Spleen (tissue), 11 donors: ENCODE measurements around the gene SIPA1L3. TPM values are rescaled to one million over a fixed set of nuclear protein-coding genes. Genes with fewer than 3 reads are reported as not detected.
"Not testable (repeated sequence)": the region's sequence is repeated elsewhere in the genome, so short reads cannot be mapped to it uniquely, and the experiment has no call there.

Experiments
- DNase-seq: peaks from one replicate; pipeline ENCODE4 v3.0.0-alpha.2; 2020
- H3K27ac ChIP-seq, 8 donors: fragments of 200-600 bp; sonication (generic) in 7 of 8; 1 replicate in 4 of 8; 2 replicates in 4 of 8; pipeline versions ENCODE4 v1.5.0 to v1.8.0; 2016 to 2021; ENCODE audit warnings: inconsistent platforms in 4 of 8, mild to moderate bottlenecking in 4 of 8, moderate library complexity in 1 of 8
- H3K27me3 ChIP-seq, 7 donors: fragments of 200-600 bp; sonication (generic) in 6 of 7; replicated peaks in 1 of 7; 1 replicate in 4 of 7; 2 replicates in 3 of 7; pipeline versions ENCODE4 v1.5.0 to v1.8.0; 2016 to 2021; ENCODE audit warnings: inconsistent platforms in 3 of 7, mild to moderate bottlenecking in 1 of 7
- H3K36me3 ChIP-seq, 6 donors: fragments of 200-600 bp; sonication (generic) in 5 of 6; 1 replicate in 4 of 6; 2 replicates in 2 of 6; pipeline versions ENCODE4 v1.5.0 to v1.8.0; 2016 to 2021; ENCODE audit warnings: inconsistent platforms in 2 of 6
- H3K4me1 ChIP-seq, 6 donors: fragments of 200-600 bp; sonication (generic) in 5 of 6; 1 replicate in 3 of 6; 2 replicates in 3 of 6; pipeline versions ENCODE4 v1.5.0 to v1.8.0; 2016 to 2021; ENCODE audit warnings: inconsistent platforms in 3 of 6
- H3K4me3 ChIP-seq, 8 donors: fragments of 200-600 bp; sonication (generic) in 7 of 8; 1 replicate in 4 of 8; 2 replicates in 4 of 8; pipeline versions ENCODE4 v1.5.0 to v1.8.0; 2016 to 2021; ENCODE audit warnings: inconsistent platforms in 4 of 8, mild to moderate bottlenecking in 4 of 8, moderate library complexity in 2 of 8
- H3K9me3 ChIP-seq, 8 donors: fragments of 200-600 bp; sonication (generic) in 7 of 8; 1 replicate in 4 of 8; 2 replicates in 4 of 8; pipeline versions ENCODE4 v1.5.0 to v1.8.0; 2016 to 2021; ENCODE audit warnings: inconsistent platforms in 4 of 8
- POLR2A ChIP-seq, 3 donors: fragments of 450-650 bp; IDR thresholded peaks; one replicate each; pipeline ENCODE4 v1.5.1; 2017; ENCODE audit warnings: antibody characterized with exemption in 3 of 3, mild to moderate bottlenecking in 1 of 3
- POLR2AphosphoS5 ChIP-seq, 3 donors: sonication (generic); formaldehyde crosslinking; IDR thresholded peaks; one replicate each; pipeline ENCODE4 v1.5.1; 2017; ENCODE audit warnings: antibody characterized with exemption in 3 of 3
- WGBS, 5 donors: extraction: QIAGEN DNeasy Blood & Tissue Kit in 3 of 5; methylation state at CpG; one replicate each; pipeline versions ENCODE4 v1.1.5 to v1.1.7; 2013 to 2018; 5-methylcytosine and 5-hydroxymethylcytosine counted together
- intact Hi-C: fragments of 100-400 bp; cut with DNase I; formaldehyde crosslinking; loops from one replicate; pipeline ENCODE4 v1.15.0; 2023; ENCODE audit warnings: low total_unique reads
- polyA plus RNA-seq, 3 donors: library from polyadenylated mRNA; stranded (reverse); fragments of 200-250 nt; gene quantifications; one replicate each; pipeline ENCODE4 v1.2.1, GENCODE V29; 2013
- total RNA-seq, 7 donors: library from RNA; depleted of rRNA in 3 of 7; stranded (reverse); fragments of >200 nt in 3 of 7; fragmentation: NEBNext Ultra II Directional in 4 of 7; extraction: Animal tissue kit (Norgen Biotek cat#: 25700) in 4 of 7; gene quantifications; one replicate each; pipeline versions ENCODE4 v1.1.0 to v1.2.1, GENCODE V29; 2016 to 2021
- TF ChIP-seq, protein P1 (sequence below), 11 experiments: fragments of 200-600 bp in 7 of 11; fragments of 450-650 bp in 4 of 11; sonication (generic) in 4 of 11; IDR thresholded peaks in 8 of 11; conservative IDR thresholded peaks in 3 of 11; 1 replicate in 7 of 11; 2 replicates in 4 of 11; pipeline versions ENCODE4 v1.4.0 to v1.8.0; 2016 to 2021; ENCODE audit warnings: antibody characterized with exemption in 11 of 11, inconsistent platforms in 4 of 11, mild to moderate bottlenecking in 1 of 11
- donor health status: healthy with polysubstance abuse.
- donor health status: DM: no; HTN: no; CAD: no; lungs with moderate emphysema.
- donor health status: DM: no; HTN: no; CAD: no.
- donor health status: Bipolar disorder and iron deficiency.
- donor health status: healthy.
- donor health status: DM: no; HTN: no; CAD: no.
- donor health status: DM: yes; HTN: yes; CAD: no.

SIPA1L3 gene
- total and polyA plus RNA-seq, 10 donors: 5.4 to 62.6 (median 40.3) TPM

DNA sequence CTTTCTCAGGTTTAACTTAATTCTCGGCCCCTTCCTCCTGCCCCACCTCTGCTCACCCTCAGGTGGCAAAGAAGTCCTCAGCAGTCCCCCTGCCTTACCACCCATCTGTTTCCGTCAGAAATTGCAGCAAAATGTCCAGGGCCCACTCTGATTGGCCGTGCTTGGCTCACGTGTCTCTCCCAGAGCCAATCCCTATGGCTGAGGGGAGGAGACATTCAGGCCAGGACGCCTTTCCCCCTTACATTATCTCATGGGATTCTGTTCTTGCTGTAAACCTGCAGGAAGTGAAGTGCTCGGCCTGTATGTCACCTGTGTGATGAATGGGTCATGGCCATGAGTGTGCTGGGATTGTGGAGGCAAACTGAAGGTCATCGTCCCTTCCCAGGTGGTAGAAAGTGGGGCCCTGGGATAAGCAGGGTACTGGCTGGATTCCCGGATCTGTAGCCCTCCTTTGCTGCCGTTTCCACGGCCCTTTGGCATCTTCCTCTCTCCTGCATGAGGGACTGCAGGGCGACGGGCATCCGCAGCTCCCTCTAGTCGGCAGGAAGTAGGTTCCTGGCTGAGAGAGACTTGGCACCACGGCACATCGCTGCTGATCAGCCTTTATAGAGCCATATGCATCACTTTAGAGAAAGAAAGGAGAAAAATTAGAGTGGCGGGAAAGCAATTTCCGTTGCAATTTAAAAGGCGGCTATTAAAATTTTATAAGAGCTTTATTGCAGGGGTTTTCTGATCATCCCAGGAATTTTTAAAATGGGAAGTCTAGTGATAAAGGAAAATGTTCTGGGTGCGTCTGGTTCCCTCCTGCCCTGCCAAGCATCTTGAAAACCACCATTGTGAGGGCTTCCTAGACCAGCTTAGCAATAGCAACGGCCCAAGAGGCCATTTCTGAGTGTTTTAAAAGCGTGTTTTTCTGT, 118.2 kb downstream of the SIPA1L3 start:
- peaks cover 0 to 77% (median 37%) of the 10 kb centered on the region in 6 donors for H3K4me1 ChIP-seq
- peak; percentile 67 for DNase-seq
- peaks cover 0 to 13% (median 6%) of the 10 kb centered on the region in 6 donors for H3K36me3 ChIP-seq
- no peaks in the 10 kb centered on the region for H3K27me3 ChIP-seq
- intact Hi-C loops: no loop called here
- no peaks in the 10 kb centered on the region for H3K9me3 ChIP-seq
- peak in 1 of 3 donors; percentile 23 for TF ChIP-seq POLR2AphosphoS5 (IDR thresholded peaks at IDR 0.05)
- TF ChIP-seq, protein P1, sequence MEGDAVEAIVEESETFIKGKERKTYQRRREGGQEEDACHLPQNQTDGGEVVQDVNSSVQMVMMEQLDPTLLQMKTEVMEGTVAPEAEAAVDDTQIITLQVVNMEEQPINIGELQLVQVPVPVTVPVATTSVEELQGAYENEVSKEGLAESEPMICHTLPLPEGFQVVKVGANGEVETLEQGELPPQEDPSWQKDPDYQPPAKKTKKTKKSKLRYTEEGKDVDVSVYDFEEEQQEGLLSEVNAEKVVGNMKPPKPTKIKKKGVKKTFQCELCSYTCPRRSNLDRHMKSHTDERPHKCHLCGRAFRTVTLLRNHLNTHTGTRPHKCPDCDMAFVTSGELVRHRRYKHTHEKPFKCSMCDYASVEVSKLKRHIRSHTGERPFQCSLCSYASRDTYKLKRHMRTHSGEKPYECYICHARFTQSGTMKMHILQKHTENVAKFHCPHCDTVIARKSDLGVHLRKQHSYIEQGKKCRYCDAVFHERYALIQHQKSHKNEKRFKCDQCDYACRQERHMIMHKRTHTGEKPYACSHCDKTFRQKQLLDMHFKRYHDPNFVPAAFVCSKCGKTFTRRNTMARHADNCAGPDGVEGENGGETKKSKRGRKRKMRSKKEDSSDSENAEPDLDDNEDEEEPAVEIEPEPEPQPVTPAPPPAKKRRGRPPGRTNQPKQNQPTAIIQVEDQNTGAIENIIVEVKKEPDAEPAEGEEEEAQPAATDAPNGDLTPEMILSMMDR (IDR thresholded peaks at IDR 0.05 in 8 of 11, conservative IDR thresholded peaks at IDR 0.05 in 3 of 11): no peak
- H3K4me3 ChIP-seq: no peak overlapping the region
- peak overlapping the region in 4 of 8 donors; percentile 19 to 43 (median 30) for H3K27ac ChIP-seq
- WGBS, 5 donors: 60 to 71% (median 66%) methylated on average over 22 of the region's 22 CpGs

DNA sequence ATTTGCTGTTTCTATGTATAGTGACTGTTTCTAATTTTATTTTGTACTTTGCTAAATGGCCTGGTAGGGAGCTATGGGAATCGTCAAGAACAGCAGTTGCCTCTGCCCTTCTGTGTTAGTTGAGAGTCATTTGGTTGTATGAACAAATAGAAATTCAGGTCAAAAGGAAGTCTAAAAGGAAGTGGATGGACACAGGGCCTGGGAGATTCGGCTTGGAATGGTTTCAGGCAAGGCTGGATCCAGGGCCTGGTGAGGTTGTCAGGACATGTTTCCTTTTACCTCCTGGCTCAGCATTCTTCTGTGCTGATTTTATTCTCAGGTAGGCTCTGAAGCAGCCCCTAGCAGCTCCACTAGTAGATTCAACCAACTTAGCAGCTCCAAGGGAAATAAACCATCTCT, 118.9 kb downstream of the SIPA1L3 start:
- intact Hi-C loops: no loop called here
- TF ChIP-seq, protein P1 (IDR thresholded peaks at IDR 0.05 in 8 of 11, conservative IDR thresholded peaks at IDR 0.05 in 3 of 11): no peak
- TF ChIP-seq POLR2A (IDR thresholded peaks at IDR 0.05): no peak
- TF ChIP-seq POLR2AphosphoS5 (IDR thresholded peaks at IDR 0.05): no peak
- H3K27ac ChIP-seq: peak overlapping the region in 3 of 8 donors; percentile 19 to 40 (median 33)
- no peak overlapping the region for H3K4me3 ChIP-seq
- H3K27me3 ChIP-seq: no peaks in the 10 kb centered on the region
- H3K9me3 ChIP-seq: no peaks in the 10 kb centered on the region
- 52 to 67% (median 56%) methylated on average over 2 of the region's 2 CpGs for WGBS, 5 donors
- peaks cover 0 to 20% (median 10%) of the 10 kb centered on the region in 6 donors for H3K36me3 ChIP-seq
- peaks cover 0 to 70% (median 31%) of the 10 kb centered on the region in 6 donors for H3K4me1 ChIP-seq
- peak; percentile 19 for DNase-seq

- no peaks in the 10 kb centered on the region for H3K27me3 ChIP-seq
- no peak for DNase-seq
- H3K4me3 ChIP-seq: no peak overlapping the region
- H3K4me1 ChIP-seq: peaks cover 7 to 62% (median 24%) of the 10 kb centered on the region in 6 donors
- H3K36me3 ChIP-seq: peaks cover 0 to 29% (median 10%) of the 10 kb centered on the region in 6 donors
- WGBS, 5 donors: 49 to 61% (median 54%) methylated on average over 6 of the region's 6 CpGs
- TF ChIP-seq, protein P1 (IDR thresholded peaks at IDR 0.05 in 8 of 11, conservative IDR thresholded peaks at IDR 0.05 in 3 of 11): no peak
- TF ChIP-seq POLR2A (IDR thresholded peaks at IDR 0.05) (no peak), POLR2AphosphoS5 (IDR thresholded peaks at IDR 0.05) (no peak)
- intact Hi-C loops: no loop called here
- H3K27ac ChIP-seq: peak overlapping the region in 1 of 8 donors; percentile 4
- no peaks in the 10 kb centered on the region for H3K9me3 ChIP-seq
These were observed 122.0 kb downstream of the SIPA1L3 start for GRCh38 chr19:38028913-38029510.

DNA sequence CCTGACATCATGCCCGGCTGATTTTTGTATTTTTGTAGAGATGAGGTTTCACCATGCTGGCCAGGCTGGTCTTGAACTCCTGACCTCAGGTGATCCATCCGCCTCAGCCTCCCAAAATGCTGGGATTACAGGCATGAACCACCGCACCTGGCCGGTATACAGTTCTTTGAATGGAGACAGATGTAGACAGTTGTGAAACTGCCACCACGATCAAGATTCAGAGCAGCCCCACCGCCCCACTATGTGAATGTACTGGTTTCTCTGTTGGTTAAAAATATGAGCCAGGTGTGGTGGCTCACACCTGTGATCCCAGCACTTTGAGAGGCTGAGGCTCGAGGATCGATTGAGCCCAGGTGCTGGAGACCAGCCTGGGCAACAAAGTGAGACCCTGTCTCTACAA, 123.0 kb downstream of the SIPA1L3 start:
- H3K27me3 ChIP-seq, intact Hi-C loops, DNase-seq, H3K4me3 ChIP-seq, H3K9me3 ChIP-seq, H3K27ac ChIP-seq: not testable (repeated sequence)
- Histone ChIP-seq H3K36me3 (peaks cover 0 to 29% (median 10%) of the 10 kb centered on the region in 6 donors), H3K4me1 (peaks cover 13 to 62% (median 33%) of the 10 kb centered on the region in 6 donors)
- 93 to 98% (median 96%) methylated on average over 8 of the region's 8 CpGs for WGBS, 5 donors
